Natural killer cell treated with Interleukin-12 subunit alpha and Interleukin-12 subunit beta and Interleukin-15 and Interleukin-18, amount 100 ng/mL, for 72 hours (primary cell): ENCODE measurements around the gene TNFAIP8L2. TPM values are rescaled to one million over a fixed set of nuclear protein-coding genes. Genes with fewer than 3 reads are reported as not detected.
A peak's percentile ranks its signal among the peaks of the same experiment; 100 is the strongest.
"Not testable (repeated sequence)": the region's sequence is repeated elsewhere in the genome, so short reads cannot be mapped to it uniquely, and the experiment has no call there.

ENCODE experiments used
- ATAC-seq, 2 donors: fragments of 150-1000 bp; cut with Tn5 transposase in 1 of 2; sonication (Bioruptor Pico), chemical (Tn5 transposase) in 1 of 2; 2 replicates each; pipeline ENCODE4 v1.10.0; 2021
- DNase-seq: peaks from one replicate; pipeline ENCODE4 v3.0.0; 2022; ENCODE audit warnings: low spot score
- H3K27ac Mint-ChIP-seq, 2 donors: 1 replicate in 1 of 2; 2 replicates in 1 of 2; pipeline ENCODE4 v1.8.0; 2022; ENCODE audit warnings: mixed read lengths in 2 of 2, mild to moderate bottlenecking in 1 of 2, moderate library complexity in 1 of 2
- H3K27me3 Mint-ChIP-seq, 2 donors: 1 replicate in 1 of 2; 2 replicates in 1 of 2; pipeline ENCODE4 v1.8.0; 2022; ENCODE audit warnings: mixed read lengths in 2 of 2
- H3K36me3 Mint-ChIP-seq: one replicate; pipeline ENCODE4 v1.8.0; 2022; ENCODE audit warnings: mixed read lengths
- H3K4me1 Mint-ChIP-seq, 2 donors: 1 replicate in 1 of 2; 2 replicates in 1 of 2; pipeline ENCODE4 v1.8.0; 2022; ENCODE audit warnings: low read depth in 2 of 2, mixed read lengths in 2 of 2, mild to moderate bottlenecking in 1 of 2
- H3K4me3 Mint-ChIP-seq: one replicate; pipeline ENCODE4 v1.8.0; 2022; ENCODE audit warnings: mixed read lengths
- H3K9me3 Mint-ChIP-seq: 2 replicates; pipeline ENCODE4 v1.8.0; 2022; ENCODE audit warnings: mixed read lengths
- total RNA-seq, 2 donors: library from RNA; stranded (reverse); gene quantifications; one replicate each; pipeline ENCODE4 v1.2.3, GENCODE V29; 2022

The TNFAIP8L2 gene
- total RNA-seq, 2 donors from 2014 or later: 10.2 to 16.8 TPM

- H3K27ac Mint-ChIP-seq: no peak overlapping the region
- DNase-seq (no peak), ATAC-seq (no peak)
- H3K9me3 Mint-ChIP-seq: no peaks in the 10 kb centered on the region
- H3K4me3 Mint-ChIP-seq: no peak overlapping the region
- no peaks in the 10 kb centered on the region for H3K27me3 Mint-ChIP-seq
- H3K4me1 Mint-ChIP-seq: peaks cover 30 to 34% of the 10 kb centered on the region in 2 donors
- peaks cover 15% of the 10 kb centered on the region for H3K36me3 Mint-ChIP-seq
These were observed 30.8 kb downstream of the TNFAIP8L2 start for GRCh38 chr1:151187205-151187604.

- H3K27me3 Mint-ChIP-seq, ATAC-seq: not testable (repeated sequence)
These were observed 32.2 kb downstream of the TNFAIP8L2 start for GRCh38 chr1:151188667-151189066.

GRCh38 chr1:151189637-151190445 lies 33.4 kb downstream of the TNFAIP8L2 start, which contains the start of gene VPS72:
TSS of gene VPS72 (minus strand) at chr1:151190197. CDS start at chr1:151190121, 76 bp downstream.
- peaks cover 30 to 34% of the 10 kb centered on the region in 2 donors for H3K4me1 Mint-ChIP-seq
- peaks cover 0 to 3% of the 10 kb centered on the region in 2 donors for H3K27me3 Mint-ChIP-seq
- DNase-seq (peak; percentile 91), ATAC-seq (peak; percentile 98 to 99)
- H3K9me3 Mint-ChIP-seq: no peaks in the 10 kb centered on the region
- no peaks in the 10 kb centered on the region for H3K36me3 Mint-ChIP-seq
- H3K4me3 Mint-ChIP-seq: peak within 1 kb of the TSS; percentile 100
- H3K27ac Mint-ChIP-seq: peak within 1 kb of the TSS; percentile 100

More at GRCh38 chr1:151188667-151189066, 32.2 kb downstream of the TNFAIP8L2 start:
- Mint-ChIP-seq H3K4me1 (peaks cover 30 to 34% of the 10 kb centered on the region in 2 donors), H3K4me3 (peak overlapping the region; percentile 100), H3K27ac (peak overlapping the region; percentile 100)
- H3K9me3 Mint-ChIP-seq, DNase-seq, H3K36me3 Mint-ChIP-seq: not testable (repeated sequence)

GRCh38 chr1:151192047-151192446 lies 35.6 kb downstream of the TNFAIP8L2 start:
- Mint-ChIP-seq H3K36me3 (no peaks in the 10 kb centered on the region), H3K9me3 (no peaks in the 10 kb centered on the region), H3K4me1 (peaks cover 30 to 33% of the 10 kb centered on the region in 2 donors), H3K27ac (no peak overlapping the region), H3K4me3 (no peak overlapping the region), H3K27me3 (peaks cover 0 to 3% of the 10 kb centered on the region in 2 donors)
- no peak for DNase-seq
- ATAC-seq: no peak

DNA sequence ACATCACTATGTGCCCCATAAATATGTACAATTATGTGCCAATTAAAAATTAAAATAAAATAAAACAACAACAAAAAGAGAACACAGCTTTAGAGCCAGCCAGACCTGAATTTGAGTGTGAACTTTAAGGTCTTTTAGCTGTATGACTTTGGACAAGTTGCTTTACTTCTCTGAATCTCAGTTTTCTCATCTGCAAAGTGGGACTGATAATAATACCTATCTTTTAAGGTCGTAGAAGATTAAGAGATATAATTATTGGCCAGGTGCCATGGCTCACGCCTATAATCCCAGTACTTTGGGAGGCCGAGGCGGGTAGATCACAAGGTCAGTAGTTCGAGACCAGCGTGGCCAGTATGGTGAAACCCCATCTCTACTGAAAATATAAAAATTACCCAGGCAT lies 36.9 kb downstream of the TNFAIP8L2 start:
- no peak overlapping the region for H3K4me3 Mint-ChIP-seq
- H3K9me3 Mint-ChIP-seq: no peaks in the 10 kb centered on the region

GRCh38 chr1:151193856-151194255 lies 37.4 kb downstream of the TNFAIP8L2 start:
- H3K4me3 Mint-ChIP-seq: no peak overlapping the region
- H3K36me3 Mint-ChIP-seq: peaks cover 1% of the 10 kb centered on the region
- no peaks in the 10 kb centered on the region for H3K9me3 Mint-ChIP-seq
- peaks cover 0 to 3% of the 10 kb centered on the region in 2 donors for H3K27me3 Mint-ChIP-seq
- no peak for ATAC-seq
- H3K27ac Mint-ChIP-seq: no peak overlapping the region
- peaks cover 29 to 34% of the 10 kb centered on the region in 2 donors for H3K4me1 Mint-ChIP-seq
- no peak for DNase-seq

More for the DNA sequence above, 36.9 kb downstream of the TNFAIP8L2 start:
- ATAC-seq: no peak
- Mint-ChIP-seq H3K4me1 (peaks cover 30 to 36% of the 10 kb centered on the region in 2 donors), H3K27me3 (peaks cover 0 to 3% of the 10 kb centered on the region in 2 donors), H3K36me3 (no peaks in the 10 kb centered on the region), H3K27ac (no peak overlapping the region)
- DNase-seq: no peak

GRCh38 chr1:151194894-151195594 lies 38.6 kb downstream of the TNFAIP8L2 start:
- not testable (repeated sequence) for H3K4me3 Mint-ChIP-seq, H3K27ac Mint-ChIP-seq, H3K9me3 Mint-ChIP-seq, DNase-seq, ATAC-seq, H3K27me3 Mint-ChIP-seq
- Mint-ChIP-seq H3K4me1 (peaks cover 32 to 36% of the 10 kb centered on the region in 2 donors), H3K36me3 (peaks cover 11% of the 10 kb centered on the region)

- peaks cover 11% of the 10 kb centered on the region for H3K36me3 Mint-ChIP-seq
- H3K4me1 Mint-ChIP-seq: peaks cover 29 to 31% of the 10 kb centered on the region in 2 donors
- H3K27me3 Mint-ChIP-seq: peaks cover 0 to 3% of the 10 kb centered on the region in 2 donors
- no peak for DNase-seq
- ATAC-seq: no peak
- no peak overlapping the region for H3K27ac Mint-ChIP-seq
- no peaks in the 10 kb centered on the region for H3K9me3 Mint-ChIP-seq
- peak overlapping the region; percentile 53 for H3K4me3 Mint-ChIP-seq
These were observed 39.9 kb downstream of the TNFAIP8L2 start for GRCh38 chr1:151196292-151196800.

- Mint-ChIP-seq H3K36me3 (peaks cover 11% of the 10 kb centered on the region), H3K27ac (peak overlapping the region; percentile 93 to 99), H3K4me3 (peak overlapping the region; percentile 100), H3K9me3 (no peaks in the 10 kb centered on the region), H3K4me1 (peaks cover 29 to 31% of the 10 kb centered on the region in 2 donors), H3K27me3 (peaks cover 0 to 3% of the 10 kb centered on the region in 2 donors)
- DNase-seq: no peak
- ATAC-seq: no peak
These were observed 41.4 kb downstream of the TNFAIP8L2 start for GRCh38 chr1:151197863-151198253.

- peaks cover 11% of the 10 kb centered on the region for H3K36me3 Mint-ChIP-seq
- peak within 1 kb of the TSS; percentile 93 to 99 for H3K27ac Mint-ChIP-seq
- H3K9me3 Mint-ChIP-seq: no peaks in the 10 kb centered on the region
- peaks cover 29 to 31% of the 10 kb centered on the region in 2 donors for H3K4me1 Mint-ChIP-seq
- ATAC-seq: peak; percentile 98 to 99
- peak within 1 kb of the TSS; percentile 100 for H3K4me3 Mint-ChIP-seq
- DNase-seq: peak; percentile 98
- peaks cover 0 to 3% of the 10 kb centered on the region in 2 donors for H3K27me3 Mint-ChIP-seq
These were observed 42.0 kb downstream of the TNFAIP8L2 start, which contains the start of gene PIP5K1A for GRCh38 chr1:151198254-151199127. TSS of gene PIP5K1A (plus strand) at chr1:151198552. CDS start at chr1:151198997, 445 bp downstream.

DNA sequence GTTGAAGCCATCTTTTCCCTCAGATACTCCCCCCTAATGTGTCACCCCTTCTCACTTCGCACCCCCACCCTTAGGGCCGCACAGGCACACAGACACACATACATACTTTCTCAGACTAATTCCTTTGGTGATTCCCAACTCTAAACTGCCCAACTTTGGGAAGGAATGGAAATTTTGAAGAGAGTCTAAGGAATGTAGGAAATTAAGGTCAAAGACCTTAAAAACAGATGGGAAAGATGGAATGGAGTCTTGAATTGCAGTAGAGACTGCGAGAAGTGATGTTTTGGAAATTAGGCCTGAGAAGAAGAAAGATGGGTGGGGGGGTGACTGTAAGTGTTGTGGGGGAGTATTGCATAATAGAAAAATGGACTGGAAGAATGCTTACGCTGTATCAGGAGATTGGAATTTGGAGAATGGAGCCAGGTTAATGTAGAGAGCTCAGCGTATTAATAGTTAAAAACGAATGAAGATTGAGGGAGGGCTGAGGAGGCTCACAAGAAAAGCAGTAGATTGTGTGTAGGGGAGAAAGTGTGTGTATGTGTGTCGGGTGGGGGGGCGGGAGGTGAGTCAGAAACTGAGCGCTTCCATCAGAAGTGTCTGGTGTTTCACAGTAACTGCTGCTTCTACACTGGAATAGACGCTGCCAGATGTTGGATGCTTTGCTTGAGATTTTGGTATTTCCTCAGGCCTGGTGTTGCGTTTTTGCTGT lies 43.6 kb downstream of the TNFAIP8L2 start:
- DNase-seq: no peak
- Mint-ChIP-seq H3K9me3 (no peaks in the 10 kb centered on the region), H3K4me3 (peak overlapping the region; percentile 100), H3K4me1 (peaks cover 29 to 31% of the 10 kb centered on the region in 2 donors), H3K27ac (peak overlapping the region; percentile 93 to 99), H3K36me3 (peaks cover 11% of the 10 kb centered on the region), H3K27me3 (no peaks in the 10 kb centered on the region)
- ATAC-seq: no peak

GRCh38 chr1:151205381-151205965 lies 49.0 kb downstream of the TNFAIP8L2 start:
- DNase-seq, H3K27me3 Mint-ChIP-seq, H3K9me3 Mint-ChIP-seq, H3K27ac Mint-ChIP-seq, H3K4me1 Mint-ChIP-seq, ATAC-seq, H3K36me3 Mint-ChIP-seq, H3K4me3 Mint-ChIP-seq: not testable (repeated sequence)
